Activated effector memory CD4-positive, alpha-beta T cell treated with anti-CD3 and anti-CD28 coated beads, Interleukin-2, amount 50 U/mL, for 16 hours (primary cell): ENCODE results near the gene CRY2.
"Not testable (repeated sequence)": the region's sequence is repeated elsewhere in the genome, so short reads cannot be mapped to it uniquely, and the experiment has no call there.

Experiments
- DNase-seq: peaks from one replicate; pipeline ENCODE4 v3.0.0-alpha.2; 2020

CRY2 gene

DNA sequence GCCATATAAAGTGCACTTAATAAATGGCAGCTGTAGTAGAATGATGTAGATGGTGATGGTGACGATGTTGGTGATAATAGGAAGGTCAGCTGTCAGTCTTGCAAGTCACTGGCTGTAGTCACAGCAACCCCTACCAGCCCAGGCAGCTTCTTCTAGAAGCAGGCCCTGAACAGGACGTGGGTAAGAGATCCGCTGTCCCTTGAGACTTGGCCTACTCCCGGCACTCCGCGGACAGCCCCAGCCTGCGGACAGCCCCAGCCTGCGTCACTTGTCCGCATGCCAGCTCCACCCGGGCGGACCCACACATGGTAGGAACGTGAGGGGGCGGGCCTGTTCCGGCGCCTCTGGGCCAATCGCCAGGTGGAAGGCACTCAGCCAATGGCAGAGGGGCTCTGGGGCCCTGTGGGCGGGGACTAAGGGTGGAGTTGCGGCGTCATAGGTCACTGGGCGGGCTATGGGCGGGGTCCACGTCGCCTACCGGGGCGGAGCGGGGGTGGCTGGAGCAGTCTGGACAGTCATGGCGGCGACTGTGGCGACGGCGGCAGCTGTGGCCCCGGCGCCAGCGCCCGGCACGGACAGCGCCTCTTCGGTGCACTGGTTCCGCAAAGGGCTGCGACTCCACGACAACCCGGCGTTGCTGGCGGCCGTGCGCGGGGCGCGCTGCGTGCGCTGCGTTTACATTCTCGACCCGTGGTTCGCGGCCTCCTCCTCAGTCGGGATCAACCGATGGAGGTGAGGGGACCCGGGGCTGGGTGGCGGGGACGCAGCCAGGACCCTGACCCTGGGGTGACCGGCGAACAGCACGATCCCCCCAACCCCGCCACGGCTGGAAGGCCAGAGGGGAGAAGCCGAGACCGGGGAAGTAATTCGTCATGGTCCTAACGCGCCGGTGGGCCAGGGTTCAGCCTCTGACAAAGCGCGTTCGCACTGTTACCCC, at the start of gene CRY2:
Gene CRY2, plus strand, starts transcription at position 502 of the 937 bp plus-strand sequence. Its CDS starts 16 bp downstream, at position 518.
- DNase-seq: peak; percentile 100

DNA sequence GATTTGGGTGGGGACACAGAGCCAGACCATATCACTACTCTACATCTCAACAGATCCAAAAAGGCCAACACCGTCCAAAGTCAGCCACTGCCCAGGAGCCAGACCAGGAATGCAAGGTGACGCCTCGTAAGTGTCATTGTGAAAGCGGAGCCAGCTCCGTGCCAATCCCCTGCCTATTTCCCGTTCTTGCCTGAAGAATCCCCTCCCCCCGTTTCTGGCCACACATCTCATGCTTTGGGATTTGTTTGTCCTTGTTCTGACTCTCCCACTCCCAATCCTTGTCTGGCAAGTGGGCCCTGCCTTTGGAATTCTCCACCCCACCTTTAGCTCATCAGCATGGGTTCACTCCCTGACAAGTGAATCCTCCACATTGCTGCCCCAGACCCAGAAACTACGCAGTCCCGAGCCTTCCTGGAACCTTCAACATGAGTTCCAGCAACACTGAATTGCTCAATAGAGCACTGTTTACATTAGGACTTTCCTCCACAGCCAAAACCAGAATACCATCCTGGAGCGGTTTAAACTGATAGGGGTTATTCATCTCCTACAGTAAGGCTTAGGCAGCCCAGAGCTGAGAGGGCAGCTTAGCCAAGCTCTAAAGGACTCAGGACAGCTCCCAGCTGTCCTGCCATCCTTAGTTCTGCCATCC, 48.4 kb upstream of the CRY2 start:
- DNase-seq: no peak

DNA sequence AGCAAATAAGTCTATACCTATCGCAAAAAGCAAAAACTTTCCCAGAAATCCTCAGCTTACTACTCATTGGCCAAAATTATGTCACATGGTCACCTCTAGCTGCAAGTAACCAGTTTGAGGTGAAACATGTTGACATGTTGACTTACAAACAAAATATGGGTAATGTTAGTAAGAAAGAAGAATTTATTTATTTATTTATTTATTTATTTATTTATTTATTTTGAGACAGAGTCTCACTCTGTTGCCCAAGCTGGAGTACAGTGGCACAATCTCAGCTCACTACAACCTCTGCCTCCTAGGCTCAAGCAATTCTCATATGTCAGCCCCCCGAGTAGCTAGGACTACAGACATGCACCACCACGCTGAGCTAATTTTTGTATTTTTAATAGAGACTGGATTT, 47.7 kb upstream of the CRY2 start:
- no peak for DNase-seq

DNA sequence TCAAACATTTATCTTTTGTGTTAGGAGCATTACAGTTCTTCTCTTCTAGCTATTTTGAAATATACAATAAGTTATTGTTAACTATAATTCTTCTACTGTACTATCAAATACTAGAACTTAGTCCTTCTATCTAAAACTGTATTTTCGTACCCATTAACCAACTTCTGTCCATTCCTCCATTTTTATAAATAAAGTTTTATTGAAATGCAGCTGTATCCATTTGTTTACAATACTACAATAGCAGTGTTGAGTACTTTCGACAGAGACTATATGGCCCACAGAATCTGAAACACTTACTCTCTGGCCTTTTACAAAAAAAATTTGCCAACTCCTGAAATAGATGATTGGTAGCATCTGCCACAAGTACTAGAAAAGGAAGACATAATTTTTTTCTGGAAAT, 47.0 kb upstream of the CRY2 start:
- no peak for DNase-seq

DNA sequence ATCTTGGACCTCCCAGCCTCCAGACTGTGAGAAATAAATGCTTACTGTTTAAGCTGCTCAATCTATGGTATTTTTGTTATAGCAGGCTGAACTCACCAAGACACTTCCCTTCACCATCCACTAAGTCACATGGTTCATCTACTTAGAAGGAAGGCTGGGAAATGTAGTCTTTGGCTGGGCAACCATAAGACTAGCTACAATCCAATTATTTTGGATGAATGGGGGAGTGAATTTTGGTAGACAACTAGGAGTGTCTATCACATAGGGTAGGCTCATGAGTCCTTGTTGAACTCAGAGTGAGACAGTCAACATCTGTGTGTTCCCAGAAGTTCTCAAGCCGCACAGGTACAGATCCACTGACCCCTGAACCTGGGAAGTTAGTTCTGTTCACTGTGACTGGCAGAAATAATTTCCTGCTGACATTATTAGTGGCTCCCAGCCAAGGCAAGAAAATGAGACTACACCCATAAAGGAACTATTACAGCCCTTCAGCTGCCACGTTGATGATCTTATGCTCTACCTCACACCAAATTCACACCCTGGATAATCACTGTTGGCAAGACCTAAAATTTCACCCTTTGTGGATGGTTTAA, 45.5 kb upstream of the CRY2 start:
- no peak for DNase-seq

DNA sequence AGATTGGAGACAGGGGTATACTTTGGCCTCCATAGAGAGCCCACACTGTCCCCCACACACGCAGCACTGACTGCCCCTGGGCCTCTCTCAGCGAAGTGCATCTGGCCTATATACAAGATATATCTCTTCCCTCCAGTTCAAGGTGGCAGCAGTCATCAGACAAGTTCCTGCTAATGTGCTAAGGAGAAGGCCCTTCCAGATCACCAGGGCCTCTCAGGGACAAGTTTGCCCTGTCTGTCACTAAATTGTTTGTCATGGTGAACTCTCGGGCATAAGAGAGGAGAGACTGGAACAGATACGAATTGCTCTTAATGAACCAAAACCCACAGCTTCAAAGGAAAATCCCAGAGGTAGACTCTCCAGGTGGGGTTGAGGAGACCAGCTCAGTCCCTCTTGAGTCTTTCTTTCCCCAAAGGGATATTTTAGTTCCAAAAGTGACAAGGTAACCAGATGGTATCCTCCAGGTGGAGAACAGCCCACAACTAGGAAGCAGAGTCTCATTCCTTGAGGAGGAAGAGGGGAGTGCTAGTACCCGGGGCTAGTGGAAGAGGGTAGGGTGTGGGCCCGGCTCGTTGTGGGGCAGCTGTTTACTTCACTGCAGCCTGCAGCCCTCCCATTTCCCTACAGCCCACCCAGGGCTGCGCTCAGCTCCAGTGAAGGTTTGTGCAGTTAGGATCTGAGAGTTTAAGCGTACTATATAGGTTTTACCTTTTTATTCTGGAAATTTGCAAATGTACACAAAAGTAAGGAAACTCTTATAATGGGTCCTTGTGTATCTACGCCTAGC, 44.6 kb upstream of the CRY2 start:
- DNase-seq: no peak

DNA sequence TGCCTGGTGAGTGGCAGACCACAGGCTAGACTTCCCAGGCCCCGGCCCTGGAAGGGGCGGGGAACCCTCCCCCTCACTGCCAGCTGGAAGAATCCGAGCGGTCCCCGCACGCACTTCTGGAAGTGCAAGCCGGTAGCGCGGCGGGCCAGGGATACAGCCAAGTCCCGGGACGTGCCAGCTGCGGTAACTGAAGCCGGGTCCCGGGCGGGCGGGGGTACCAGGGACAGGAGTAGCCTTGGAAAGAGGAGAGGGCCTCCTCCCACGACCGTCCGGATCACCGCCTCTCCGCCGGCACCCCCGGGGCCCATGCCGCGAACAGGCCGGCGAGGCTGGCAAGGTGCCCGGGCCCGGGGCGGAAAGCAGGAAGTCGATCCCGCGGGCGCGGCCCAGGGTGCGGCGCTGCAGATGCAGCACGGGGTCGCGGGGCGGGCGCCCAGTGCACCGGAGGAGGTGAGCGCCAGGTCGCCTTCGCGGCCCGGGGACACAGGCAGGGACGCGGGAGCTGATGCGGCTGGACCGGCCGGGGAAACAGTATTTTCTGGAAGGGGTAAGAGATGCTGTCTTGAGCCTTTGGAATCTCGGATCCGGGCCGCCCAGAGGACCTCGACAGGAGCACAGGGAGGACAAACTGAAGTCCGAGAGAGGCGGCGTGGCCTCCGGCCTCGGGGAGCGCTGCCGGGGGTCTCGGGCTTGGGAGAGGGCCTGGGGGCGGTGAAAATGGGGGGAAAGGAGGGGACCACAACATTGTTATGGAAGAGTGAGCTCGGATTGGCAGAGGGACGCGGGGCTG, 43.1 kb upstream of the CRY2 start:
- DNase-seq: peak; percentile 88

DNA sequence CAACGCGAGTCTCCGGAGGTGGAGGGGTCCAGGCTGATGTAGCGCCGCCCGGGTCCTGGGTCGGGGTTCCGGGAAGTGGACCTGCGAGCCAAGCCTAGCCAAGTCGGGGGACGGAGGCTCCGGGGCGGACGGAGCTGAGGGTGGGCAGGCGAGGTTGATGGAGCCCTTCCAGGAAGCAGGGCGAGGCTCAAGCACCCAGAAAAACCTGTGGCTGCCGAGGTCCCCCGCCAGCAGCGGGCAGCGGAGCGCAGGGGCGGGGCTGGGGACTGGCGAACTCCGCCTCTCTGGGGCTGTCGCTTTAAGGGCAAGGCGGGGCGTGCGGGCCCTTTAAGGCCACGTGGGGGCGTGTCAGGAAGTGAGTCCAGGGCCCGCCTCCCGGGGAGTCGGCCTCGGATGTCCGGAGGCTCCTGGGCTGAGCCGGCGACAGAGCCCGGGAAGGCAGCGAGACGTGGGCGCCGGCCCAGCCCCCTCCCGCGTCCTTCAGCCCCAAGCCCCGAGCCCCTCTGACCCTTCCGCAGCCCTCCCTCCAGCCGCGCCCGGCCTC, 42.4 kb upstream of the CRY2 start, which contains the start of gene SLC35C1:
Gene SLC35C1, plus strand, starts transcription at position 389 of the 544 bp plus-strand sequence. CDS start 653 bp downstream, outside the sequence.
- peak; percentile 99 for DNase-seq

DNA sequence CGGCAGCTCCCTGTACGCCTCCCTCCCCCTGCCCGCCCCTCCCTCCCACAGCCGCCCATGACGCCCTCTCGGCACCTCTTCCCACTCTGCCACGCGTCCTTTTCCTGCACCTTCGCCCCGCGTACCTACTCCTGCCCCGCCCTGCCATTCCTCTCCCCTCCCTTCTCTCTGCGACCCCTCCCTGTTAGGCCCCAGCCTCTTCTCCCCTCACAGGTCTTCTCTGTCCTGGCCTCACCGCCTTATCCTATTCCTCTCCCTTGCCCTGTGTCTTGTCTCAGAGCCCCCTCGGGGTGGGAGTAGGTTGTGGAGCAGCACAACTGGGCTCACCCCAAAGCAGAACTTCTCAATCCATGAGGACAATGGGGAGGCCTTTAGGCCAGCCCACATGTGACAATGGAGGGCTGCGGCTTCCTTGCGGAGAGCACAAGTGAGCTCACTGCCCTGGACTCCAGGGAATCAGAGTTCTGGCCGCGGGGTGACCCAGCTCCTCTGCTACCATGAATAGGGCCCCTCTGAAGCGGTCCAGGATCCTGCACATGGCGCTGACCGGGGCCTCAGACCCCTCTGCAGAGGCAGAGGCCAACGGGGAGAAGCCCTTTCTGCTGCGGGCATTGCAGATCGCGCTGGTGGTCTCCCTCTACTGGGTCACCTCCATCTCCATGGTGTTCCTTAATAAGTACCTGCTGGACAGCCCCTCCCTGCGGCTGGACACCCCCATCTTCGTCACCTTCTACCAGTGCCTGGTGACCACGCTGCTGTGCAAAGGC, 41.8 kb upstream of the CRY2 start:
- DNase-seq: no peak

DNA sequence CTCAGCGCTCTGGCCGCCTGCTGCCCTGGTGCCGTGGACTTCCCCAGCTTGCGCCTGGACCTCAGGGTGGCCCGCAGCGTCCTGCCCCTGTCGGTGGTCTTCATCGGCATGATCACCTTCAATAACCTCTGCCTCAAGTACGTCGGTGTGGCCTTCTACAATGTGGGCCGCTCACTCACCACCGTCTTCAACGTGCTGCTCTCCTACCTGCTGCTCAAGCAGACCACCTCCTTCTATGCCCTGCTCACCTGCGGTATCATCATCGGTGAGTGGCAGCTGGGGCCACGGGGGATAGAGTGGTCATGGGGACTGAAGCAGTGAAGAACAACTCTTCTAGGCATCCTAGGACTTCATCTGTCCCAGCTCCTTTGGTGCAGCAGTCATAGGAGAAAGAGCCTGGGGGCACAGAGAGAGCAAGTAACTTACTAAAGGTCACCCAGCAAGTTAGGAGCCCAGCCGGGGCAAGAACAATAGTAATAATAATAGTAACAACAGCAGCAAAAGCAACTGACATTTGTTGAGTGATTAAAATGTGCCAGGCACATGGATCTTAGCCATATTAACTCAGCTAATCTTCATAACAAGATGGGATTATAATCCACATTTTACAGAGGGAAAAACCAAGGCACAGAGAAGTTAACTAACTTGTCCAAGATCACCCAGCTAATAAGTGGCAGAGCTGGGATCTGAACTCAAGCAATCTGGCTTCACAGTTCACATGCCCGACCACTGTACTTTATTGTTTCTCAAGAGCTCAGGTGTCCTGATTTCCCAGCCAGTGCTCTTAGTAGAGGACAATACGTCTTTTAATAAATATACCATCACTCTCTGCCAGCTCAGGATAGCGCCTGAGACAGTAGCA, 41.0 kb upstream of the CRY2 start:
- no peak for DNase-seq

DNA sequence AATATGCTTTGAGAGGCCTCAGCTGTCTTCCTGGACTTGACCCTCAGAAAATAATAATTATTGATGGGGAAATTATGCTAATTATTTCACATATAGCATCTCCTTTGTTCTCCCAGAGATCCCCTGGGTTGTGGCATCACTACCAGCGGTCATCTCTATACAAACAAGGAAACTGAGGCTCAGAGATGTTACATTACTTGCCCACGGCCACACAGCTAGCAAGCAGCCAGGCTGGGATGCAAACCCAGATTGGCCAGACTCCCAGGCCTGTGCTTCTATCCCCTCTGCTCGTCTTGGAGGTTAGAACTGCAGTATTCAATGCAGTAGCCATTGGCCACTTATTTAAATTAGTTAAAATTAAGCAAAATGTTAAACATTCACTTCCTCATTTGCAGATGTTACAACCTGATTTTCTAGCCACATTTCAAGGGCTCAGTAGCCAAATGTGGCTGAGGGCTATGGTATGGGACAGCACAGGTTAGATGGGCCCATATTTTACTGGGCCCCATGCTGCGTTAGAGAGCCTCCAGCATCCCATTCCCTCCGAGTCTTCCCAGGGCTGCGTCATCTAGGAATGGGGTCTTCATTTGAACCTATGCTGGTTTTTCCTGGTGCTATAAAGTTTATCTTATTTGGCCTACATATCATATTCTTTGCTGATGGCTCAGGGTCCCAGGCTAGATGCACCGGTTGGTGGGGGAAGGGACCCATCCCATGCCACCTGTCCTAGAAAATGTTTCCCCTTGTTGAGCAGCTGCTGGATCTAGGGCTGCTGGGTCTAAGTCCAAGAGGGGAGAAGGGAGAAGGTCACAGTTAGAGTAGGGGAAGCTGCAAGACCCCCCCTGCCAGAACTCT, 40.1 kb upstream of the CRY2 start:
- no peak for DNase-seq

DNA sequence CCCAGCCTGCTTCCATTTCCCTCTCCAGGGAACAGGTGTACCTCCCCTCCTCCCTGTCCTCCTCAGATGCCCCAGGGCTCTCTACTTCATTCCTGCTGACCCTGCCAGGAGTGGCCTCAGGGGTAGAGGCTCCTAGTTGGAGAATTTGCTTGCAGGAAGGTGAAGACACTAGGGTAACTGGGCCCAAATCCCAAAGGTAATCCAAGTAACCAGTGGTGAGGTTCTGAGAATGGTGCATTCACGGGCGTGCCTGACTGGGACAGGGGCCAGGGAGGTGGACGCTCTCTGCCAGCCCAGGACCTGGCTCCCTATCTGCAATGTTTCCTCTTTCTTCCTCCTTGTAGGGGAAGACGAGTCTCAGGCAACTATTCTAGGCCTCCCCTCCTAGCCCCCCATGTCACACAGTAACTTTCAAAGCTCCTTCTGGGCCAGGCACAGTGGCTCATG, 39.5 kb upstream of the CRY2 start:
- DNase-seq: no peak

DNA sequence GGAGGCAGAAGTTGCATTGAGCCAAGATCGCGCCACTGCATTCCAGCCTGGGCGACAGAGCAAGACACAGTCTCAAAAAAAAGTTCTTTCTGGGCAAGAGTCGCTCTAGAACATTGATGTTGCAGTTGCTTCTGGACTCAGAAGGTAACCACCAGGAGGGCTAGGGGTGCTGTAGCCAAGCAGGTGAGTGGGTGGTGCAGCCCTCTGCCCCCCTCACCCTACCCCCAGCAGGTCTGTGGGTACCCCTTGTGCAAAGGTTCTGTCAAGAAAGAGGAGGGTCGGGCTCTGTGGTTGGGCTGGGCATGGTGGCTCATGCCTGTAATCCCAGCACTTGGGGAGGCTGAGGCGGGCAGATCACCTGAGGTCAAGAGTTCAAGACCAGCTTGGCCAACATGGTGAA, 38.8 kb upstream of the CRY2 start:
- DNase-seq: not testable (repeated sequence)

DNA sequence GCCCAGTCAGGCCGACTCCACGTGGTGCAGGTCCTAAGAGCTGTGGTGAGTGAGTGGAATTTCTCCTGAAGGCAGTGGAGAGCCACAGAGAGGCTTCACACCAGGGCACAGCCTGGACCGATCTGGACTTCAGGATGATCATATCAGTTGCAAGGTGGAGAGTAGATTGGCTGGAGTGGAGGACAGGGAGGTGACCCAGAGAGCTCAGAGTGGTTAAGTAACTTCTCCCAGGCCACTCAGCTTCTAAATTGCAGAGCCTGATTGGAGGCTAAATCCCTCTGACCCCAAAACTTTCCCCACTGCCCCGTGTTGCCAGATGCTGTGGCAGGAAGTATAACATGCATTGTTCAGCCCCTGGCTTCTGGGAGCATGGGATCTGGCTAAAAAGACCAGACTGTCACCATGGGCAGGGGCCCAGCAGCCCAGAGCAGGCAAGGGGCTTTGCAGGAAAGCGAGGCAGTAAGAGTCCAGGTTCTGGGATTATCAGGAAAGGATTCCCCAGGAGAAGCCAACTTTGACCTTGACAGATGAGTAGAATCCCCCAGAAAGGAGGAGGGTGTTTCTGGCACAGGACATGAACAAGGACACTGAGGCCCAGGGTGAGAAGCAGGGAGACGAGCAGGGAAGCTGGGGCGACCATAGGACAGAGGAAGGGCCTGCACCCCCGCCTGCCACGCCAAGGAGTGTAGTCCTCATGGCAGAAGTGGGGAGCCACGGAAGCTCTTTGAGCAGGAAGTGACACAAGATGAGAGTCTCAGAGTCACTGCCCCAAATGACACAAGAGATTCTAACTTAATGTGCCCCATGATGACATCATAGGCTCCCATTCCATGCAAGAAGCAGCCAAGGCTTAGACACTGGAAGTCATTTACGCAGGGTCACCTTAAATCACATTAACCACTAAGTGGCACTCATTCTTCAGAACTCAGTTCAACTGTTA, 37.5 kb upstream of the CRY2 start:
- DNase-seq: no peak

DNA sequence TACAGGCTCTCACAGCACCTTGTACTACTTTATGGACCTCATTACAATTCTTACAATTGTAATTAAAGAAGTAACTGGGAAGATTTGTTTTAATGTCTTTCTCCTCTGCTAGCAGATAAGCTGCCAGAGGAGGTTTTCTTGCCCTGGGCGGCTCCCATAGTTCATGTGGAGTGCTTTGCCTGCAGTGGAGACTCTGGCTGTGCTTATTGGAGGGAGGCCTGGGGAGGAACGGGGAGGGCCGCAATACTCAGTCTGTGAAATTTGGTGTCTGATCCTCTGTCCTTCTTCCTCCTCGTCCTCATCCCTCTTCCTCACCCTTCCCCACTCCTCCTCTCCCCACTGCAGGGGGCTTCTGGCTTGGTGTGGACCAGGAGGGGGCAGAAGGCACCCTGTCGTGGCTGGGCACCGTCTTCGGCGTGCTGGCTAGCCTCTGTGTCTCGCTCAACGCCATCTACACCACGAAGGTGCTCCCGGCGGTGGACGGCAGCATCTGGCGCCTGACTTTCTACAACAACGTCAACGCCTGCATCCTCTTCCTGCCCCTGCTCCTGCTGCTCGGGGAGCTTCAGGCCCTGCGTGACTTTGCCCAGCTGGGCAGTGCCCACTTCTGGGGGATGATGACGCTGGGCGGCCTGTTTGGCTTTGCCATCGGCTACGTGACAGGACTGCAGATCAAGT, 36.7 kb upstream of the CRY2 start:
- DNase-seq: no peak

DNA sequence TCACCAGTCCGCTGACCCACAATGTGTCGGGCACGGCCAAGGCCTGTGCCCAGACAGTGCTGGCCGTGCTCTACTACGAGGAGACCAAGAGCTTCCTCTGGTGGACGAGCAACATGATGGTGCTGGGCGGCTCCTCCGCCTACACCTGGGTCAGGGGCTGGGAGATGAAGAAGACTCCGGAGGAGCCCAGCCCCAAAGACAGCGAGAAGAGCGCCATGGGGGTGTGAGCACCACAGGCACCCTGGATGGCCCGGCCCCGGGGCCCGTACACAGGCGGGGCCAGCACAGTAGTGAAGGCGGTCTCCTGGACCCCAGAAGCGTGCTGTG, 36.2 kb upstream of the CRY2 start:
- DNase-seq: no peak
